PC-9 (cell line): Measurements from ENCODE around the gene STX18.

Experiments
- CTCF ChIP-seq: fragments of 200-600 bp; sonication (generic); conservative IDR thresholded peaks from 2 replicates; pipeline ENCODE4 v1.6.1; 2017; ENCODE audit warnings: mixed run types, antibody characterized with exemption, mild to moderate bottlenecking, moderate library complexity
- EZH2 ChIP-seq: fragments of 200-600 bp; sonication (generic); IDR thresholded peaks from 2 replicates; pipeline ENCODE4 v1.8.0; 2017; ENCODE audit warnings: antibody characterized with exemption, low read depth

- TF ChIP-seq CTCF (no peak), EZH2 (no peak)
Measured at GRCh38 chr4:4427121-4427870, 114.6 kb downstream of the STX18 start.
